Panc1 (cell line): ENCODE results near the gene CYBRD1. TPM values are rescaled to one million over a fixed set of nuclear protein-coding genes. Genes with fewer than 3 reads are reported as not detected.

Experiments
- ATAC-seq: fragments of 200-7000 bp; cut with Tn5 transposase; 2 replicates; pipeline ENCODE4 v1.9.1; 2020; ENCODE audit warnings: mild to moderate bottlenecking, moderate library complexity
- BruUV-seq: library from RNA; stranded (reverse); fragments of 400-500 nt; replicated peaks from 2 replicates; lab custom pipeline; 2021; lab: Mats Ljungman, UMichigan
- CTCF ChIA-PET: fragments of 300-600 bp; sonication (Branson Sonifier 250); formaldehyde crosslinking; loops from one replicate; lab custom pipeline; 2022; ENCODE audit warnings: antibody characterized with exemption; lab: Charles Lee
- POLR2A ChIA-PET: fragments of 300-600 bp; sonication (Branson Sonifier 250); formaldehyde crosslinking; loops from one replicate; lab custom pipeline; 2022; ENCODE audit warnings: antibody characterized with exemption; lab: Charles Lee
- DNase-seq: peaks from one replicate; pipeline ENCODE4 v3.0.0-alpha.2; 2010; ENCODE audit warnings: low read depth, low spot score
- H3K27ac ChIP-seq: 2 replicates; pipeline ENCODE4 v1.5.1; 2011; ENCODE audit warnings: mild to moderate bottlenecking, low read length, inconsistent platforms
- H3K27me3 ChIP-seq: fragments of 200-500 bp; sonication (Bioruptor generic); 2 replicates; pipeline ENCODE4 v1.6.0; 2014; ENCODE audit warnings: low read length, inconsistent platforms; ENCODE audit not compliant: control insufficient read depth, insufficient read depth
- H3K36me3 ChIP-seq: fragments of 200-500 bp; sonication (Bioruptor generic); 2 replicates; pipeline ENCODE4 v1.5.1; 2014; ENCODE audit warnings: inconsistent platforms, mild to moderate bottlenecking, low read length, moderate library complexity; ENCODE audit not compliant: control insufficient read depth, insufficient read depth
- H3K4me1 ChIP-seq: 2 replicates; pipeline ENCODE4 v1.5.1; 2011; ENCODE audit warnings: inconsistent platforms, mild to moderate bottlenecking, low read length, moderate library complexity; ENCODE audit not compliant: control insufficient read depth, insufficient read depth
- H3K4me3 ChIP-seq, 2 experiments: 2 replicates each; pipeline ENCODE4 v1.5.1; 2011 to 2012; ENCODE audit warnings: low read depth in 2 of 2, low read length in 2 of 2, mild to moderate bottlenecking in 2 of 2, inconsistent platforms in 1 of 2, moderate library complexity in 1 of 2
- H3K9me3 ChIP-seq: fragments of 200-500 bp; sonication (Bioruptor generic); 2 replicates; pipeline ENCODE4 v1.5.1; 2014; ENCODE audit warnings: low read depth, mild to moderate bottlenecking, inconsistent platforms, low read length, moderate library complexity; ENCODE audit not compliant: control insufficient read depth, insufficient read depth
- POLR2AphosphoS5 ChIP-seq: IDR thresholded peaks from 2 replicates; pipeline ENCODE4 v1.6.1; 2012; ENCODE audit warnings: mild to moderate bottlenecking, low read depth, low read length, moderate library complexity
- SIN3A ChIP-seq: IDR thresholded peaks from 2 replicates; pipeline ENCODE4 v1.6.1; 2012; ENCODE audit warnings: low read depth, mild to moderate bottlenecking, low read length, moderate library complexity, borderline replicate concordance; ENCODE audit not compliant: insufficient read depth
- TCF7L2 ChIP-seq: IDR thresholded peaks from 2 replicates; pipeline ENCODE4 v1.6.1; 2011; ENCODE audit warnings: mild to moderate bottlenecking, low read depth, low read length, inconsistent platforms
- in situ Hi-C: cut with HindIII; loops from 2 replicates; pipeline ENCODE4 v1.10.0; 2016; ENCODE audit warnings: low sequenced_read_pairs, low pct_unique_long_range_greater_than_20kb
- intact Hi-C: fragments of 100-400 bp; cut with micrococcal nuclease; formaldehyde crosslinking; loops from one replicate; pipeline ENCODE4 v1.10.0; 2022; ENCODE audit not compliant: unreplicated experiment
- total RNA-seq: library from RNA; stranded (reverse); gene quantifications from one replicate; pipeline ENCODE4 v1.2.1, GENCODE V29; 2021; ENCODE audit not compliant: unreplicated experiment
- TF ChIP-seq, protein P1 (sequence below): fragments of 450-650 bp; IDR thresholded peaks from 2 replicates; pipeline ENCODE4 v1.5.1; 2017; ENCODE audit warnings: mild to moderate bottlenecking
- TF ChIP-seq, protein P2 (sequence below), 2 experiments: IDR thresholded peaks; 2 replicates each; pipeline ENCODE4 v1.6.1; 2011 to 2012; ENCODE audit warnings: low read depth in 2 of 2, control low read depth in 1 of 2, low read length in 1 of 2, mild to moderate bottlenecking in 1 of 2, moderate library complexity in 1 of 2; ENCODE audit not compliant: insufficient read depth in 1 of 2

CYBRD1 gene
- total RNA-seq, 1 experiment from 2014 or later: 2.5 TPM

DNA sequence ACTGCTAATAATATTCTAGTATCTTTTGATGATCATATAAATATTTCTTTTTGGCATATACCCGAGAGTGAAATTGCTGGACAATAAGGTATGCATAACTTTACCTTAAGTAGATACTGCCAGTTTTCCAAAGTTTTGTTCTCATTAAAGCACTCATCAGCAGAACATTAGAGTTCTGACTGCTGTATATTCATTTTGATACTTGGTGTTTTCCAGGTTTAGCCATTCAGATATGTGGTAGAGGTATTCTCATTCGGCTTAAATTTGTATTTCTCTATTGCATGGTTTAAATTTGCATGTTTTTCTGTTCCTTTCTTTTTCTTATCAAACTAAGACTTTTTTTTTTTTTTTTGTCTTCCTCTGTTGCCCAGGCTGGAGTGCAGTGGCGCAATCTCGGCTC, 18.2 kb downstream of the CYBRD1 start:
- CTCF ChIA-PET: no interaction called here
- H3K9me3 ChIP-seq: no peaks in the 10 kb centered on the region
- intact Hi-C loops: no loop called here

DNA sequence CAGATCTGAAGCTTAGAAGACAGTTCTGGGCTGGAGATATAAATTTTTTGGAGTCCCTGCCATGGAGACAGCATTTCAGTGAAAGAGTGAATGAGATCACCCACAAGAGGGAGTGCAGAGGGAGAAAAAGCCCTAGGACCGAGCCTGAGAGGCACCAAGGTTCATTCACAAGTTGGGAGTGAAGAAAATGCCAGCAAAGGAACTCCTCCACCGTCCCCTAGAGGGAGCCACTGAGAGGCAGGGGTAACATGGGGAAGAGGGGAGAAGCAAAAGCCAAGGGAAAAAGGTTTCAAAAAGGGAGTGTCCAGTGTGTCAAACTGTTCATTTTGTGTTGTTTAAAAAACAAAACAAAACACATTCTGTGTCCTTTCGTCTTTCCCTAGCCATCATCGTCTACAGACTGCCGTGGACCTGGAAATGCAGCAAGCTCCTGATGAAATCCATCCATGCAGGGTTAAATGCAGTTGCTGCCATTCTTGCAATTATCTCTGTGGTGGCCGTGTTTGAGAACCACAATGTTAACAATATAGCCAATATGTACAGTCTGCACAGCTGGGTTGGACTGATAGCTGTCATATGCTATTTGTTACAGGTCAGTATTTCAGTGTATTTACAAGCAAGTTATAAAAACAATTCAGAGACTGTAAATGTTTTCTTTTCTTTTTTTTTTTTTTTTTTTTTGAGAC, 19.1 kb downstream of the CYBRD1 start:
- no TSS peak for BruUV-seq
- no peaks in the 10 kb centered on the region for H3K36me3 ChIP-seq
- H3K4me1 ChIP-seq: no peaks in the 10 kb centered on the region
- peak; percentile 38; the same call in 1 of the 2 replicates for ATAC-seq
- TF ChIP-seq, protein P1, sequence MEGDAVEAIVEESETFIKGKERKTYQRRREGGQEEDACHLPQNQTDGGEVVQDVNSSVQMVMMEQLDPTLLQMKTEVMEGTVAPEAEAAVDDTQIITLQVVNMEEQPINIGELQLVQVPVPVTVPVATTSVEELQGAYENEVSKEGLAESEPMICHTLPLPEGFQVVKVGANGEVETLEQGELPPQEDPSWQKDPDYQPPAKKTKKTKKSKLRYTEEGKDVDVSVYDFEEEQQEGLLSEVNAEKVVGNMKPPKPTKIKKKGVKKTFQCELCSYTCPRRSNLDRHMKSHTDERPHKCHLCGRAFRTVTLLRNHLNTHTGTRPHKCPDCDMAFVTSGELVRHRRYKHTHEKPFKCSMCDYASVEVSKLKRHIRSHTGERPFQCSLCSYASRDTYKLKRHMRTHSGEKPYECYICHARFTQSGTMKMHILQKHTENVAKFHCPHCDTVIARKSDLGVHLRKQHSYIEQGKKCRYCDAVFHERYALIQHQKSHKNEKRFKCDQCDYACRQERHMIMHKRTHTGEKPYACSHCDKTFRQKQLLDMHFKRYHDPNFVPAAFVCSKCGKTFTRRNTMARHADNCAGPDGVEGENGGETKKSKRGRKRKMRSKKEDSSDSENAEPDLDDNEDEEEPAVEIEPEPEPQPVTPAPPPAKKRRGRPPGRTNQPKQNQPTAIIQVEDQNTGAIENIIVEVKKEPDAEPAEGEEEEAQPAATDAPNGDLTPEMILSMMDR: peak; percentile 83
- no peak for TF ChIP-seq TCF7L2
- no peak overlapping the region for H3K27ac ChIP-seq
- intact Hi-C loops (no loop called here), in situ Hi-C loops (no loop called here)
- H3K27me3 ChIP-seq: peaks cover 2% of the 10 kb centered on the region; the same call in 1 of the 2 replicates
- H3K4me3 ChIP-seq: no peak overlapping the region
- ChIA-PET CTCF (interaction anchor here (1.4 kb wide), 1 partner anchor 10 kb away, joined by 5 read pairs; no protein-coding TSS in a partner anchor), POLR2A (no interaction called here)
- H3K9me3 ChIP-seq: no peaks in the 10 kb centered on the region
- no peak for DNase-seq

More for the DNA sequence above, 18.2 kb downstream of the CYBRD1 start:
- no peak for DNase-seq
- no peaks in the 10 kb centered on the region for H3K36me3 ChIP-seq
- H3K27me3 ChIP-seq: peaks cover 2% of the 10 kb centered on the region; the same call in 1 of the 2 replicates
- POLR2A ChIA-PET: no interaction called here
- in situ Hi-C loops: no loop called here
- BruUV-seq: no TSS peak
- no peaks in the 10 kb centered on the region for H3K4me1 ChIP-seq
- ATAC-seq: no peak
- TF ChIP-seq, protein P2, sequence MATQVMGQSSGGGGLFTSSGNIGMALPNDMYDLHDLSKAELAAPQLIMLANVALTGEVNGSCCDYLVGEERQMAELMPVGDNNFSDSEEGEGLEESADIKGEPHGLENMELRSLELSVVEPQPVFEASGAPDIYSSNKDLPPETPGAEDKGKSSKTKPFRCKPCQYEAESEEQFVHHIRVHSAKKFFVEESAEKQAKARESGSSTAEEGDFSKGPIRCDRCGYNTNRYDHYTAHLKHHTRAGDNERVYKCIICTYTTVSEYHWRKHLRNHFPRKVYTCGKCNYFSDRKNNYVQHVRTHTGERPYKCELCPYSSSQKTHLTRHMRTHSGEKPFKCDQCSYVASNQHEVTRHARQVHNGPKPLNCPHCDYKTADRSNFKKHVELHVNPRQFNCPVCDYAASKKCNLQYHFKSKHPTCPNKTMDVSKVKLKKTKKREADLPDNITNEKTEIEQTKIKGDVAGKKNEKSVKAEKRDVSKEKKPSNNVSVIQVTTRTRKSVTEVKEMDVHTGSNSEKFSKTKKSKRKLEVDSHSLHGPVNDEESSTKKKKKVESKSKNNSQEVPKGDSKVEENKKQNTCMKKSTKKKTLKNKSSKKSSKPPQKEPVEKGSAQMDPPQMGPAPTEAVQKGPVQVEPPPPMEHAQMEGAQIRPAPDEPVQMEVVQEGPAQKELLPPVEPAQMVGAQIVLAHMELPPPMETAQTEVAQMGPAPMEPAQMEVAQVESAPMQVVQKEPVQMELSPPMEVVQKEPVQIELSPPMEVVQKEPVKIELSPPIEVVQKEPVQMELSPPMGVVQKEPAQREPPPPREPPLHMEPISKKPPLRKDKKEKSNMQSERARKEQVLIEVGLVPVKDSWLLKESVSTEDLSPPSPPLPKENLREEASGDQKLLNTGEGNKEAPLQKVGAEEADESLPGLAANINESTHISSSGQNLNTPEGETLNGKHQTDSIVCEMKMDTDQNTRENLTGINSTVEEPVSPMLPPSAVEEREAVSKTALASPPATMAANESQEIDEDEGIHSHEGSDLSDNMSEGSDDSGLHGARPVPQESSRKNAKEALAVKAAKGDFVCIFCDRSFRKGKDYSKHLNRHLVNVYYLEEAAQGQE (IDR thresholded peaks at IDR 0.05; ENCODE audit: insufficient read depth in 1 of 2, low read depth in 2 of 2, low read length in 1 of 2): no peak
- no peak overlapping the region for H3K27ac ChIP-seq
- H3K4me3 ChIP-seq: no peak overlapping the region

GRCh38 chr2:171545086-171545485, 22.8 kb downstream of the CYBRD1 start:
- in situ Hi-C loops: no loop called here

More at GRCh38 chr2:171545086-171545485, 22.8 kb downstream of the CYBRD1 start:
- Histone ChIP-seq H3K27ac (no peak overlapping the region), H3K4me3 (no peak overlapping the region), H3K9me3 (no peaks in the 10 kb centered on the region), H3K27me3 (peaks cover 2% of the 10 kb centered on the region; the same call in 1 of the 2 replicates), H3K4me1 (no peaks in the 10 kb centered on the region), H3K36me3 (no peaks in the 10 kb centered on the region)
- POLR2A ChIA-PET: no interaction called here
- CTCF ChIA-PET: no interaction called here
- TF ChIP-seq, protein P2 (IDR thresholded peaks at IDR 0.05; ENCODE audit: insufficient read depth in 1 of 2, low read depth in 2 of 2, low read length in 1 of 2): no peak
- TF ChIP-seq SIN3A (no peak), POLR2AphosphoS5 (no peak), TCF7L2 (no peak)
- TF ChIP-seq, protein P1: no peak
- BruUV-seq: no TSS peak
- no peak for DNase-seq
- intact Hi-C loops: no loop called here
- no peak for ATAC-seq
